Activated effector memory CD4-positive, alpha-beta T cell treated with anti-CD3 and anti-CD28 coated beads, Interleukin-2, amount 50 U/mL, for 16 hours (primary cell): Measurements from ENCODE around the gene LYRM4.
"Not testable (repeated sequence)": the region's sequence is repeated elsewhere in the genome, so short reads cannot be mapped to it uniquely, and the experiment has no call there.

Source experiments
- DNase-seq: peaks from one replicate; pipeline ENCODE4 v3.0.0-alpha.2; 2020

LYRM4 gene

GRCh38 chr6:5139828-5140771, 120.7 kb downstream of the LYRM4 start:
- DNase-seq: no peak

DNA sequence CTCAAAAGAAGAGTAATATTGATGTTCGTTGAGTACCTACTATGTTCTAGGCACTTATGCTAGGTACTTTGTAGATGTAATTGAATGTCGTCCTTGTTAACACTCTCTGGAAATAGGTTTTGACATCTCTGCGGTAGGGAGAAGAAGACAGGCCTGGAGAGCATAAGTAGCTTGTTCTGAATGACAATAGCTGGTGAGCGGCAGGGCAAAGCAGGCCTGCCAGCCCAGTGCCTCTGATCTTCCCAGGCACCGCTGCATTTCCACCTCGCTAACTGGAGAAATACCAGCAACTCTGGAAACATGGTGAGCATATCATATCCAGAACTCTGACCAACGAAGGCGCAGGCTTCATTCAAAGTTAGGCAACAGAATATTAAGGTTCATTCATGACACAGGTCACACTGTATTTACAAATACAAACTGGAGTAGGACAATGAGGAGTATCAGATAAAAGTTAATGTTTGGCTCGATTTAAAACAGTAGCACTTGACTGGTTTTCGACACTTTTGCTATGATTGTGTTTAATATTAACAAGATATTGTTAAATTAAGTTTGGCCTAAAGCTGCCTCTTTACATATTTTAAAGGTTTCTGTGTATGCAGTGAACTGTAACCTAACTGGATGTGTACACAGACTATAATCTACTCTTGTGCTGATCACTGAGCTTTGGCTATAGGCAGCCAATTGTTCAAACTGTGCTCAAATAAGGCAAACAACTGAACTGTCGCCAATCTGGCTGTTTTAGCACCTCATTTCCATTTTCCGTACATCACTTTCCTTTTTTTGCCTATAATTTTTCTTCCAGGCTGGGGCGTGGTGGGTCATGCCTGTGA, 121.5 kb downstream of the LYRM4 start:
- no peak for DNase-seq

DNA sequence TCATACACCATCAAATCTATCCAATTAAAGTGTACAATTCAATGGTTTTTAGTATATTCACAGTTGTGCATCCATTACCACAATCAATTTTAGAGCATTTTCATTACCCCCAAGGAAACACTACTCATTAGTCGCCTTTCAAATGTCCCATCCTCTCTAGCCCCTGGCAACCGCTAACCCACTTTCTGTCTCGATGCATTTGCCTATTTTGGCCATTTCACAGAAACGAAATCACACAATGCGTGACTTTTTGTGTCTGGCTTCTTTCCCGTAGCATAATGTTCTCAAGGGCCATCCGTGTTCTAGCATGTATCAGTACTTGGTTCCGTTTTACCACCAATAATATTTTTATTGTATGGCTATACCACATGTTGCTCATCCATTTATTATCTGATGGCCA, 123.9 kb downstream of the LYRM4 start:
- no peak for DNase-seq

GRCh38 chr6:5135788-5136376, 124.9 kb downstream of the LYRM4 start:
- peak; percentile 72 for DNase-seq

DNA sequence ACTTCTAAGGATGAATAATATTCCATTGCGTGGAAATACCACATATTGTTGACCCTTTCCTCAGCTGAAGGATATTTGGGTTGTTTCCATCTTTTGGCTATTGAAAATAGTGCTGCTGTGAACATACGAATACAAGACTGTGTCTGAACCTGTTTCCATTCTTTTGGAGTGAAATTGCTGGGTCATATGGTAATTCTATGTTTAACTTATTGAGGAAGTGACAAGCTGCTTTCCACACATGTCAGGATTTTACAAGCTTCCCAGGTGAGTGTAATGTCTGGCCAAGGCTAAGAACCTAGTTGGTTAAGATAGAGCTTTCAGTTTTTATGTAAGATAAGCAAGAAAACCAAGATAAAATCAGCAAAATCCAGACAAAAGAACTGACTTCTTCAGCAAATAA, 126.8 kb downstream of the LYRM4 start:
- no peak for DNase-seq

- no peak for DNase-seq
Measured at GRCh38 chr6:5132731-5133130, 128.0 kb downstream of the LYRM4 start.

GRCh38 chr6:5130135-5130866, 130.4 kb downstream of the LYRM4 start:
- DNase-seq: no peak

- DNase-seq: no peak
Measured at GRCh38 chr6:5128351-5128750, 132.4 kb downstream of the LYRM4 start.

DNA sequence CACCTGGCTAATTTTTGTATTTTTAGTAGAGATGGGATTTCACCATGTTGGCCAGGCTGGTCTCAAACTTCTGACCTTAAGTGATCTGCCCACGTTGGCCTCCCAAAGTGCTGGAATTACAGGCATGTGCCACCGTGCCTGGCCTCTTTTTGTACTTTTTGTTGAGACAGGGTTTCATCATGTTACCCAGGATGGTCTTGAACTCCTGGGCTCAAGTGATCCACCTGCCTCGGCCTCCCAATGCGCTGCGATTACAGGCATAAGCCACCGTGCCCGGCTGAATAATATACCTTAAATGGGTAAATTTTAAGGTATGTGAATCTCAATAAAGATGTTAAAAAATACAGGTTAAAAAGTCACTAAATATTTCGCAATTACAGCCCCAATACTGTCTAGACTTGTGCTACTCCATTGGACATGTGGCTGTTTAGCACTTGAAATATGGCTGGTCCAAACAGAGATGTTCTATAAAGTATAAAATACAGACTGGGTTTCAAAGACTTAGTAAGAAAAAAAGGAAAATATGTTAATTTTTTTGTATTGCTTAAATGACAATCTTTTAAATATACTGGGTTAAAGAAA, 133.6 kb downstream of the LYRM4 start:
- DNase-seq: no peak

- DNase-seq: no peak
Measured at GRCh38 chr6:5126214-5126613, 134.5 kb downstream of the LYRM4 start.

GRCh38 chr6:5125152-5126006, 135.4 kb downstream of the LYRM4 start:
- no peak for DNase-seq

DNA sequence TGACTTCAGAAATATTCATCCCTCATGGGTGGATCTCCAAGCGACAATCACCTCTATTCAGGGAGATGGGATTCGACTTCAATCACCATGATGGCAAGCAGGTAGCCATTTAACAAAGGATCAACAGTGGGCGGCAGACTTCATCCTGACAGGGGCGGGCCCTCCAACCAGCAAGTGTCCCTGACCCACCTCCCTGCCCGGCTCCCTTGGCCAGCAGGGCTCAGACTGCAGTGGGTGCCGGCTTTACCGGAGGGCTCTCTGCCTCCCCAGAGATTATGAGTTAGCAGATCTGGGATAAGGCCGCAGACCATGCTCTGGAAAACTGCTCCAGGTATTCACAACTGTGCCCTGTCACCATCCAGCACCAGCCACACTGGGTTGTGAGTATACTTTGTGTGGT, 136.2 kb downstream of the LYRM4 start:
- DNase-seq: no peak

DNA sequence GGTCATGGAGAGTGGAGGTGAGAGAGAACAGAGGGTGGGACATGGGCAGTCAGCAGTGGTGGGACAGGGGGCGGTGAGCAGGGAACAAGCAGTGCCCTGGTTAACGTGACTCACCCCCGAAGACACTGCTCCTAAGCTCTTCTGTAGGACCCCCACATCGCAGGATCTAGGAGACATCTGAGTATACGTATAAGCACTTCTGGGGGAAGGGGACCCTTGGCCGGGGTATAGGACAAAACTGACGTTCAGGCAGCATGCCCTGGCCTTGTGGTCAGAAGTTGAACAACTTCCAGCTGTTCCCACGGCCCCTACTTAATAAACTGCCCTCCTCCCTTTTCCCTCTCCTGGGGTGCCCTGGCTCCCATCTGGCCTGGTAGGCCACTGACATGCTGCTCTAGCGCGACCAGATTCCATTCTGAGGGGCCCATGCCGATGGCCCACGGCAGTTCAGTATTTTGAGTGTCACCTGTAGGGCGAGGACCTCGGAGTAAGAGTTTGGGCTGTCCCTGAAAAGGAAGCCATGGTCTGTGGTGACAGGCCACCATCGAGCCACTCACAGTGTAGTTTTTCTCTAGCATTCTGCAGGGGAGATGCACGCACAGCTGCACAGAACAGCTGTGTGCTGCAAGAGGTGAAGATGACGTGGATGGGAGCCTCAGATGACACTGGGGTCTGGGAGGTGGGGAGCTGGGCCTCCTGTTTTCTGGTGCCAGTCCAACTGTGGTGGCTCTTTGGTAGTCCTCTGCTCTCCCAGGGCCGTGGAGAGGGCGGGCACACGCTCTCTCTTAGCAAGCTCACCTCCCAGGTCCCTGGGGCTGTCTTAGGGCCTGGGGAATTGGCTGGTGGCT, 137.2 kb downstream of the LYRM4 start:
- DNase-seq: no peak

GRCh38 chr6:5122504-5123112, 138.1 kb downstream of the LYRM4 start:
- DNase-seq: no peak

GRCh38 chr6:5121956-5122355, 138.8 kb downstream of the LYRM4 start:
- no peak for DNase-seq

- no peak for DNase-seq
Measured at GRCh38 chr6:5121479-5121878, 139.3 kb downstream of the LYRM4 start.

DNA sequence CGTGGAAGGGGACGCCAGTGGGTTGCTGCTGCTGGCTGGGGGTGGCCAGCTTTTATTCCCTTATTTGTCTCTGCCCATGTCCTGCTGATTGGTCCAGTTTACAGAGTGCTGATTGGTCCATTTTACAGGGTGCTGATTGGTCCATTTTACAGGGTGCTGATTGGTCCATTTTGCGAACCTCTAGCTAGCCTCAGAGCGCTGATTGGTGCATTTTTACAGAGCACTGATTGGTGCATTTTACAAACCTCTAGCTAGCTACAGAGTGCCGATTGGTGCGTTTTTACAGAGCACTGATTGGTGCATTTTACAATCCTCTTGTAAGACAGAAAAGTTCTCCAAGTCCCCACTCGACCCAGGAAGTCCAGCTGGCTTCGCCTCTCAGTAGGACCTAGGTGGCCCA, 140.2 kb downstream of the LYRM4 start:
- DNase-seq: not testable (repeated sequence)

DNA sequence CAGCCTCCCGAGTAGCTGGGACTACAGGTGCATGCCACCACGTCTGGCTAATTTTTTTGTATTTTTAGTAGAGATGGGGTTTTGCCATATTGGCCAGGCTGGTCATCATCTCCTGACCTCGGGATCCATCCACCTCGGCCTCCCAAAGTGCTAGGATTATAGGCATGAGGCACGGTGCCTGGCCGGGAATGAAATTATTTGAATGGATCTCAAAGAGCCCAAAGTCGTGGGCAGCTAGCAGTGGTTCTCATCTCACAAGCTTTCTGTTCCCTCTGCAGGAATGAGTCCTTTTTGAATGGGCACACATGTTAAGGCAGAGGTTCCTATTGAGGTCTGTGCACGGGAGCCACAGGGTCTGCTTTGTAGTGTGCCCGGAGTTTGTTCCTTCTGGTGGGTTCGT, 140.7 kb downstream of the LYRM4 start:
- no peak for DNase-seq

- DNase-seq: no peak
Measured at GRCh38 chr6:5119090-5119951, 141.4 kb downstream of the LYRM4 start.
